GM12878 (cell line): Measurements from ENCODE around the gene B3GNT9. TPM values are rescaled to one million over a fixed set of nuclear protein-coding genes. Genes with fewer than 3 reads are reported as not detected.
A peak's percentile ranks its signal among the peaks of the same experiment; 100 is the strongest.

ENCODE experiments used
- ATAC-seq: fragments of 200-7000 bp; cut with Tn5 transposase; 3 replicates; pipeline ENCODE4 v1.9.1; 2020; ENCODE audit warnings: mild to moderate bottlenecking, moderate library complexity
- BruUV-seq: library from RNA; stranded (reverse); fragments of 400-500 nt; replicated peaks from 2 replicates; lab custom pipeline; 2021; lab: Mats Ljungman, UMichigan
- CTCF ChIA-PET: fragments of 300-600 bp; sonication (Branson Sonifier 250); formaldehyde crosslinking; extraction: SDS; loops from one replicate; lab custom pipeline; 2021; ENCODE audit warnings: inconsistent platforms; lab: Yijun Ruan, JAX
- POLR2A ChIA-PET: fragments of 350-600 bp; formaldehyde crosslinking; extraction: SDS; loops from one replicate; lab custom pipeline; 2021; ENCODE audit warnings: inconsistent platforms; lab: Charles Lee
- RAD21 ChIA-PET: fragments of 300-600 bp; sonication (Branson Sonifier 250); formaldehyde crosslinking; loops from one replicate; lab custom pipeline; 2023; ENCODE audit warnings: antibody characterized with exemption; ENCODE audit not compliant: unreplicated experiment; lab: Charles Lee
- SMC1A ChIA-PET: fragments of 300-600 bp; sonication (Branson Sonifier 250); formaldehyde crosslinking; loops from one replicate; lab custom pipeline; 2023; ENCODE audit not compliant: unreplicated experiment, uncharacterized antibody; lab: Charles Lee
- DNase-seq: peaks from one replicate; pipeline ENCODE4 v3.0.0-alpha.2; 2011; ENCODE audit warnings: low read depth, low spot score
- FAIRE-seq: peaks from 3 replicates; lab custom pipeline; 2011; peaks lifted over from hg19 to GRCh38; lab: Jason Lieb, UNC
- H2AFZ ChIP-seq: 2 replicates; pipeline ENCODE4 v1.6.0; 2011; ENCODE audit warnings: low read depth, low read length, control low read depth; ENCODE audit not compliant: control insufficient read depth
- H3K27ac ChIP-seq: 2 replicates; pipeline ENCODE4 v1.5.1; 2011; ENCODE audit warnings: control low read depth; ENCODE audit not compliant: control insufficient read depth, insufficient read depth
- H3K27me3 ChIP-seq, 2 experiments: replicated peaks in 1 of 2; 2 replicates each; pipeline versions ENCODE4 v1.6.0 to v1.6.1; 2011; ENCODE audit warnings: low read length in 1 of 2; ENCODE audit not compliant: control insufficient read depth in 2 of 2, insufficient read depth in 2 of 2
- H3K36me3 ChIP-seq, 2 experiments: 2 replicates each; pipeline ENCODE4 v1.5.1; 2011; ENCODE audit warnings: low read length in 1 of 2; ENCODE audit not compliant: control insufficient read depth in 2 of 2, insufficient read depth in 2 of 2
- H3K4me1 ChIP-seq: 2 replicates; pipeline ENCODE4 v1.6.1; 2011; ENCODE audit warnings: mild to moderate bottlenecking, low read length, moderate library complexity, mixed read lengths; ENCODE audit not compliant: control insufficient read depth, insufficient read depth
- H3K4me2 ChIP-seq: 2 replicates; pipeline ENCODE4 v1.6.0; 2011; ENCODE audit warnings: control low read depth; ENCODE audit not compliant: control insufficient read depth, insufficient read depth
- H3K4me3 ChIP-seq: fragments of 200-600 bp; sonication (generic); 2 replicates; pipeline ENCODE4 v1.5.1; 2016
- H3K79me2 ChIP-seq: 2 replicates; pipeline ENCODE4 v1.6.0; 2011; ENCODE audit warnings: low read length; ENCODE audit not compliant: control insufficient read depth, insufficient read depth
- H3K9ac ChIP-seq: 2 replicates; pipeline ENCODE4 v1.8.0; 2011; ENCODE audit warnings: low read length, control low read depth, mixed read lengths; ENCODE audit not compliant: control insufficient read depth, insufficient read depth
- H3K9me3 ChIP-seq: replicated peaks from 3 replicates; pipeline ENCODE4 v1.5.1; 2011; ENCODE audit warnings: mild to moderate bottlenecking, low read length; ENCODE audit not compliant: control insufficient read depth, insufficient read depth
- H4K20me1 ChIP-seq: 2 replicates; pipeline ENCODE4 v1.6.0; 2011; ENCODE audit not compliant: control insufficient read depth, insufficient read depth
- ESRRA ChIP-seq: IDR thresholded peaks from 2 replicates; pipeline ENCODE4 v1.6.1; 2012; ENCODE audit warnings: mild to moderate bottlenecking, low read length, improper control_type of control experiment
- FOXK2 ChIP-seq: fragments of 450-650 bp; IDR thresholded peaks from 2 replicates; pipeline ENCODE4 v1.6.1; 2017; ENCODE audit warnings: mild to moderate bottlenecking, moderate library complexity
- MEF2B ChIP-seq: fragments of 450-650 bp; IDR thresholded peaks from 2 replicates; pipeline ENCODE4 v1.6.1; 2018; ENCODE audit warnings: mild to moderate bottlenecking, moderate library complexity; ENCODE audit not compliant: partially characterized antibody, poor library complexity, severe bottlenecking
- MXI1 ChIP-seq: fragments of 150-350 bp; IDR thresholded peaks from 2 replicates; pipeline ENCODE4 v1.6.1; 2011; ENCODE audit warnings: low read depth, mild to moderate bottlenecking, inconsistent platforms, low read length, improper control_type of control experiment
- NR2F1 ChIP-seq: fragments of 450-650 bp; conservative IDR thresholded peaks from 2 replicates; pipeline ENCODE4 v1.6.1; 2017; ENCODE audit warnings: mild to moderate bottlenecking
- PBX3 ChIP-seq: IDR thresholded peaks from 2 replicates; pipeline ENCODE4 v1.6.1; 2011; ENCODE audit warnings: mild to moderate bottlenecking, low read depth, low read length, moderate library complexity; ENCODE audit not compliant: insufficient replicate concordance
- RELA ChIP-seq: fragments of 450-650 bp; IDR thresholded peaks from 2 replicates; pipeline ENCODE4 v1.8.0; 2014; ENCODE audit warnings: borderline replicate concordance; ENCODE audit not compliant: partially characterized antibody
- RFX5 ChIP-seq: IDR thresholded peaks from 2 replicates; pipeline ENCODE4 v1.6.1; 2011; ENCODE audit warnings: low read depth, low read length, improper control_type of control experiment
- ZNF207 ChIP-seq: fragments of 450-650 bp; IDR thresholded peaks from 2 replicates; pipeline ENCODE4 v1.6.1; 2014; ENCODE audit warnings: antibody characterized with exemption, mild to moderate bottlenecking, borderline replicate concordance
- ZNF622 ChIP-seq: fragments of 450-650 bp; IDR thresholded peaks from 2 replicates; pipeline ENCODE4 v1.6.1; 2017; ENCODE audit warnings: mild to moderate bottlenecking, inconsistent platforms
- ZNF687 ChIP-seq: fragments of 450-650 bp; IDR thresholded peaks from 2 replicates; pipeline ENCODE4 v1.6.1; 2017; ENCODE audit warnings: mild to moderate bottlenecking, moderate library complexity
- WGBS: methylation state at CpG from one replicate; pipeline ENCODE4 v1.1.6; 2016; ENCODE audit warnings: low lambda C conversion rate; ENCODE audit not compliant: insufficient replicate concordance, insufficient coverage; ENCODE audit errors: missing lambda C conversion rate; 5-methylcytosine and 5-hydroxymethylcytosine counted together
- in situ Hi-C: fragments of 300-500 bp; cut with MboI; formaldehyde crosslinking; loops from 9 replicates; pipeline ENCODE4 v1.14.3; 2018; ENCODE audit warnings: mixed read lengths
- intact Hi-C: fragments of 100-400 bp; cut with micrococcal nuclease; formaldehyde crosslinking; loops from one replicate; pipeline ENCODE4 v1.14.2; 2022; ENCODE audit not compliant: unreplicated experiment
- polyA plus RNA-seq, 11 experiments: library from polyadenylated mRNA; depleted of rRNA in 4 of 11; unstranded in 6 of 11; stranded (reverse) in 5 of 11; fragments of >200 nt; fragmentation: Nextera tagmentation in 4 of 11; fragmentation: Illumina TruSeq in 1 of 11; extraction: Ambion mirVana in 4 of 11; extraction: Trizol in 1 of 11; gene quantifications; 1 replicate in 1 of 11; 2 replicates in 10 of 11; pipeline versions ENCODE4 v1.2.1 to v1.2.3, GENCODE V29; 2011 to 2016; ENCODE audit warnings: inconsistent platforms in 2 of 11, missing spikeins in 2 of 11, low read depth in 1 of 11
- total RNA-seq, 4 experiments: library from RNA; depleted of rRNA in 3 of 4; stranded (reverse); fragments of >200 nt in 3 of 4; fragmentation: Illumina TruSeq in 1 of 4; extraction: Trizol in 1 of 4; gene quantifications; 2 replicates each; pipeline versions ENCODE4 v1.2.1 to v1.2.3, GENCODE V29; 2013 to 2021
- TF ChIP-seq, protein P1 (sequence below): IDR thresholded peaks from 2 replicates; pipeline ENCODE4 v1.6.1; 2011; ENCODE audit warnings: low read depth, low read length, improper control_type of control experiment, borderline replicate concordance
- TF ChIP-seq, protein P2 (sequence below): fragments of 450-650 bp; IDR thresholded peaks from 2 replicates; pipeline ENCODE4 v1.6.1; 2017; ENCODE audit warnings: low read depth, mild to moderate bottlenecking, moderate library complexity
- TF ChIP-seq, protein P3 (sequence below): IDR thresholded peaks from 2 replicates; pipeline ENCODE4 v1.6.1; 2011; ENCODE audit warnings: borderline replicate concordance, low read depth, mild to moderate bottlenecking, moderate library complexity, mixed read lengths, low read length; ENCODE audit not compliant: insufficient read depth; ENCODE audit errors: extremely low read length

The B3GNT9 gene
- total and polyA plus RNA-seq, 10 of the 15 experiments (the other 5 are each of a cell fraction or from before 2014, with no cell fraction given), result 0.08 to 5.0 (median 1.9) TPM

DNA sequence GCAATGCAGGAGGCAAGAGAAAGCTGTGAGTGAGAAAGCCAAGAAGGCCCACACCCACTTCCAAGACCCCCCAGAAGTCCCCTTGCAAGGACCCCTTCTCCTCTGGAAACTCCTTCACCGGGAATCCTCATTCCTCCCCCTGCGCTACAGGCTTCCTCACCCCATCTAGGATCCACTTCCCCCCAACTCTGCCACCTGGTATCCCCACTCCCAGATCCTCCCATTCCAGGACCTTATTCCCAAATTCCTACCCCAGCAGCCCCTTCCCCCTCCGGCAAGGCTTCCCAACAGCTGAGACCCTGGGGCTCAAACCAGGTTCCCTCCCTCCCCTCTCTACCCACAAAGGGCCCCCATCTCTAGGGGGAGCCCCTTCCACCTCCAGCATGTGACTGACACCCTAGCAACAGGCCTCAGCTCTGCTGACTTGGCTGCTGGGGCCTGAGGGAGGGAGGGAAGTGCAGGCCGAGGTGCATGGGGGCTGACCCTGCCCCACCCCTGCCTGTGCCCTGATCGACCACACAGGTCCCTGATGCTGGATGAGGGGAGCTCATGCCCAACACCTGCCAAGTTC lies 15.9 kb upstream of the B3GNT9 start:
- no peak overlapping the region for H2AFZ ChIP-seq
- peaks cover 2 to 18% of the 10 kb centered on the region in 2 experiments for H3K27me3 ChIP-seq
- H3K9me3 ChIP-seq, result no peaks in the 10 kb centered on the region; the same call in 2 of the 3 replicates
- ATAC-seq (no peak), DNase-seq (no peak), FAIRE-seq (no peak)
- no peaks in the 10 kb centered on the region for H3K36me3 ChIP-seq
- ChIA-PET SMC1A (interaction anchor here (1.0 to 1.1 kb wide), 2 partner anchors 18 to 149 kb away, joined by 3 read pairs; no protein-coding TSS in a partner anchor), CTCF (interaction anchor here (0.7 to 5.4 kb wide), 5 partner anchors 7 to 149 kb away, joined by 3 to 60 read pairs (median 6); partner anchors contain the start of genes FBXL8 and TRADD), POLR2A (interaction anchor here (1.0 kb wide), 1 partner anchor 11 kb away, joined by 3 read pairs; no protein-coding TSS in a partner anchor), RAD21 (no interaction called here)
- H3K79me2 ChIP-seq, result no peaks in the 10 kb centered on the region
- WGBS, result 58% methylated on average over 5 of the region's 5 CpGs
- in situ Hi-C loops, result no loop called here
- no peak overlapping the region for H3K4me3 ChIP-seq
- intact Hi-C loops, result no loop called here
- no peak overlapping the region for H3K9ac ChIP-seq
- no peak overlapping the region for H3K4me2 ChIP-seq
- H4K20me1 ChIP-seq, result no peaks in the 10 kb centered on the region; the same call in 1 of the 2 replicates
- BruUV-seq, result no TSS peak
- peaks cover 49% of the 10 kb centered on the region for H3K4me1 ChIP-seq
- H3K27ac ChIP-seq, result no peak overlapping the region
- TF ChIP-seq PBX3 (peak; percentile 69), NR2F1 (peak; percentile 24; the same call in 1 of the 2 replicates), ESRRA (no peak), MEF2B (peak; percentile 33), FOXK2 (no peak), ZNF207 (no peak), ZNF622 (no peak), MXI1 (peak; percentile 47; the same call in 1 of the 2 replicates), ZNF687 (peak; percentile 83), RFX5 (0 out of 2 replicates have a peak, but pooled peaks have one; percentile 46), RELA (no peak)
- TF ChIP-seq, protein P1, sequence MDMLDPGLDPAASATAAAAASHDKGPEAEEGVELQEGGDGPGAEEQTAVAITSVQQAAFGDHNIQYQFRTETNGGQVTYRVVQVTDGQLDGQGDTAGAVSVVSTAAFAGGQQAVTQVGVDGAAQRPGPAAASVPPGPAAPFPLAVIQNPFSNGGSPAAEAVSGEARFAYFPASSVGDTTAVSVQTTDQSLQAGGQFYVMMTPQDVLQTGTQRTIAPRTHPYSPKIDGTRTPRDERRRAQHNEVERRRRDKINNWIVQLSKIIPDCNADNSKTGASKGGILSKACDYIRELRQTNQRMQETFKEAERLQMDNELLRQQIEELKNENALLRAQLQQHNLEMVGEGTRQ, result peak; percentile 47
- TF ChIP-seq, protein P2, sequence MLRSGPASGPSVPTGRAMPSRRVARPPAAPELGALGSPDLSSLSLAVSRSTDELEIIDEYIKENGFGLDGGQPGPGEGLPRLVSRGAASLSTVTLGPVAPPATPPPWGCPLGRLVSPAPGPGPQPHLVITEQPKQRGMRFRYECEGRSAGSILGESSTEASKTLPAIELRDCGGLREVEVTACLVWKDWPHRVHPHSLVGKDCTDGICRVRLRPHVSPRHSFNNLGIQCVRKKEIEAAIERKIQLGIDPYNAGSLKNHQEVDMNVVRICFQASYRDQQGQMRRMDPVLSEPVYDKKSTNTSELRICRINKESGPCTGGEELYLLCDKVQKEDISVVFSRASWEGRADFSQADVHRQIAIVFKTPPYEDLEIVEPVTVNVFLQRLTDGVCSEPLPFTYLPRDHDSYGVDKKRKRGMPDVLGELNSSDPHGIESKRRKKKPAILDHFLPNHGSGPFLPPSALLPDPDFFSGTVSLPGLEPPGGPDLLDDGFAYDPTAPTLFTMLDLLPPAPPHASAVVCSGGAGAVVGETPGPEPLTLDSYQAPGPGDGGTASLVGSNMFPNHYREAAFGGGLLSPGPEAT, result peak; percentile 63; the same call in 1 of the 2 replicates
- TF ChIP-seq, protein P3, sequence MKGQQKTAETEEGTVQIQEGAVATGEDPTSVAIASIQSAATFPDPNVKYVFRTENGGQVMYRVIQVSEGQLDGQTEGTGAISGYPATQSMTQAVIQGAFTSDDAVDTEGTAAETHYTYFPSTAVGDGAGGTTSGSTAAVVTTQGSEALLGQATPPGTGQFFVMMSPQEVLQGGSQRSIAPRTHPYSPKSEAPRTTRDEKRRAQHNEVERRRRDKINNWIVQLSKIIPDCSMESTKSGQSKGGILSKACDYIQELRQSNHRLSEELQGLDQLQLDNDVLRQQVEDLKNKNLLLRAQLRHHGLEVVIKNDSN, result peak; percentile 66
